ENCODE results near the gene PDGFRB. TPM values are rescaled to one million over a fixed set of nuclear protein-coding genes. Genes with fewer than 3 reads are reported as not detected.

Gene PDGFRB
- polyA plus RNA-seq, 1 experiment, result 276 TPM

DNA sequence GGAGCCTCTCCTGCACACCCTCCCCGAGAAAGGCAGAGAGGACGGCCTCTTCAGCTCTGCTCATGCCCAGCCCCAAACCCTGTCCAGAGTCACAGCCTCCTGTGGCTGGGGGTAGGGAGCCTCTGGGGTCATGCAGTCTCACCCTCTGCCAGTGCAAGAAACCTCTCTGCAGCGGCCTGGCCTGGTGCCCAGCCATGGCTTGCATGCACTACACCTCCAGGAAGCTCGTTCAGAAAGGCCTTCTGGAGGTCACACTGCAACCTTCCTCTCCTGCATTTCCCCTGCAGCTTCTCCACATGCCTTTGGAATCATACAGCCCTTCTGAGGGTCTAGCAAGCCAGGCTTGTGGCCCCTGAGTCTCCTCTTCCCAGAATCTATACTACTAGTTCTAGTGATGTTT is 87.2 kb downstream of the PDGFRB start:
- TF ChIP-seq CTCF (IDR thresholded peaks at IDR 0.05; ENCODE audit: insufficient read depth, low read depth, low read length), result no peak
- Histone ChIP-seq H3K4me3 (ENCODE audit: low read depth, low read length) (no peak overlapping the region), H3K27me3 (ENCODE audit: control insufficient read depth, insufficient read depth, low read length) (no peaks in the 10 kb centered on the region), H3K36me3 (ENCODE audit: control insufficient read depth, insufficient read depth, low read length) (no peaks in the 10 kb centered on the region)
- ChIA-PET CTCF (interaction anchor here (0.8 to 1.4 kb wide), 4 partner anchors 9 to 46 kb away, joined by 3 to 4 read pairs (median 4); no protein-coding TSS in a partner anchor), POLR2A (no interaction called here)
- no peak for DNase-seq (ENCODE audit: low read depth)

DNA sequence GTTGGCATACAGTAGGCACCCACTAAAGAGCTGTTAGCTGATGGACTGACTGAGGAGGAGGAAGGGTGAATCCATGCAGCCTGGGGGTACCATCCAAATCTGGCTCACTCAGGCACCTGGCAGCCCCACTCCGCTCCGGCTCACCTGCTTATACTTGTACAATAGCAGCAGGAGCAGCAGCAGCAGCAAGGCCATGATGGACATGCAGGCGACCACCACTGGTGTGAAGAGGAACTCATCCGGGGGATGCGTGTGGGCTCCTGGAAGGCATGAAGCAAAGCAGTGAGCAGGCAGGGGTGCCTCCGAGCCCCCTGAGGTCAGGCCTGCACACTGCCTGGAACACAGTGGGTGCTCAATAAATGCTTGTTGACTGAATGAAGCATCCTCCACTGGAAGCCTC is 87.6 kb downstream of the PDGFRB start:
- H3K4me3 ChIP-seq (ENCODE audit: low read depth, low read length), result no peak overlapping the region
- ChIA-PET POLR2A (no interaction called here), CTCF (interaction anchor here (0.7 to 1.4 kb wide), 4 partner anchors 9 to 46 kb away, joined by 3 to 4 read pairs (median 4); no protein-coding TSS in a partner anchor)
- DNase-seq (ENCODE audit: low read depth), result no peak
- no peaks in the 10 kb centered on the region for H3K36me3 ChIP-seq (ENCODE audit: control insufficient read depth, insufficient read depth, low read length)
- no peaks in the 10 kb centered on the region for H3K27me3 ChIP-seq (ENCODE audit: control insufficient read depth, insufficient read depth, low read length)
- no peak for TF ChIP-seq CTCF (IDR thresholded peaks at IDR 0.05; ENCODE audit: insufficient read depth, low read depth, low read length)

DNA sequence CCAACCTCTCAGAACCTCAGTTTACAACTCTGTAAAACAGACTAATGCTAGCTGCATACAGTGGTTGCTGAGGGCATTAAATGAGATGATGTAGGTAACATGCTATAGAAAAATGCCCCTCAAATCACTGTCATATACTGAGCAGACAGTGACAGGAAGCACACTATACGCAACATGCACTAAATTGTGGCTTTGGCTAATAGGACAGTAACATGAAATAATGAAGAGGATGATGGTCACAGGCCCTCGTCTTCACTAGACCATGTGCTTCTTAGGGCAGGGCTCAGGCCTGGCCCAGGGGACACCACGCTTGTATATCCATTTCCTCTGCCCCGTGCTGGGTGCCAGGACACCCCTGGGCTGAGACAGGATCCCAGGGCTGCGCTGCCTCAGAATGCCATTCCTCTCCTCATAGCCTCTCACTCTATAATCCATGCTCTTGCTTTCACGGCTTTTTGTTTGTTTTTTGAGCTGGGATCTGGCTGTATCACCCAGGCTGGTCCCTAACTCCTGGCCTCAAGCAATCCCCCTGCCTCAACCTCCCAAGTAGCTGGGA is 88.2 kb downstream of the PDGFRB start:
- CTCF ChIA-PET, result interaction anchor here (0.6 to 1.3 kb wide), 4 partner anchors 10 to 39 kb away, joined by 3 to 4 read pairs (median 3); no protein-coding TSS in a partner anchor
- H3K36me3 ChIP-seq (ENCODE audit: control insufficient read depth, insufficient read depth, low read length), result no peaks in the 10 kb centered on the region
- POLR2A ChIA-PET, result no interaction called here
- no peak for TF ChIP-seq CTCF (IDR thresholded peaks at IDR 0.05; ENCODE audit: insufficient read depth, low read depth, low read length)
- no peak overlapping the region for H3K4me3 ChIP-seq (ENCODE audit: low read depth, low read length)
- H3K27me3 ChIP-seq (ENCODE audit: control insufficient read depth, insufficient read depth, low read length), result no peaks in the 10 kb centered on the region
- no peak for DNase-seq (ENCODE audit: low read depth)

GRCh38 chr5:150066901-150067396 is 88.7 kb downstream of the PDGFRB start:
- ChIA-PET POLR2A (interaction anchor here (0.6 kb wide), 1 partner anchor 8 kb away, joined by 3 read pairs; no protein-coding TSS in a partner anchor), CTCF (interaction anchor here (0.6 to 1.6 kb wide), 3 partner anchors 10 to 30 kb away, joined by 3 to 4 read pairs (median 4); no protein-coding TSS in a partner anchor)
- no peaks in the 10 kb centered on the region for H3K27me3 ChIP-seq (ENCODE audit: control insufficient read depth, insufficient read depth, low read length)
- H3K36me3 ChIP-seq (ENCODE audit: control insufficient read depth, insufficient read depth, low read length), result no peaks in the 10 kb centered on the region
- H3K4me3 ChIP-seq (ENCODE audit: low read depth, low read length), result no peak overlapping the region
- DNase-seq (ENCODE audit: low read depth), result no peak
- TF ChIP-seq CTCF (IDR thresholded peaks at IDR 0.05; ENCODE audit: insufficient read depth, low read depth, low read length), result no peak

- Histone ChIP-seq H3K36me3 (ENCODE audit: control insufficient read depth, insufficient read depth, low read length) (no peaks in the 10 kb centered on the region), H3K27me3 (ENCODE audit: control insufficient read depth, insufficient read depth, low read length) (no peaks in the 10 kb centered on the region), H3K4me3 (ENCODE audit: low read depth, low read length) (no peak overlapping the region)
- DNase-seq (ENCODE audit: low read depth), result no peak
- TF ChIP-seq CTCF (IDR thresholded peaks at IDR 0.05; ENCODE audit: insufficient read depth, low read depth, low read length), result no peak
- ChIA-PET CTCF (interaction anchor here (1.1 to 1.6 kb wide), 3 partner anchors 11 to 76 kb away, joined by 3 to 4 read pairs (median 4); no protein-coding TSS in a partner anchor), POLR2A (interaction anchor here (0.6 kb wide), 1 partner anchor 7 kb away, joined by 3 read pairs; no protein-coding TSS in a partner anchor)
Measured at GRCh38 chr5:150066436-150066835, 89.2 kb downstream of the PDGFRB start.

All from BJ (cell line).